ENCODE results near the gene TAF4.

DNA sequence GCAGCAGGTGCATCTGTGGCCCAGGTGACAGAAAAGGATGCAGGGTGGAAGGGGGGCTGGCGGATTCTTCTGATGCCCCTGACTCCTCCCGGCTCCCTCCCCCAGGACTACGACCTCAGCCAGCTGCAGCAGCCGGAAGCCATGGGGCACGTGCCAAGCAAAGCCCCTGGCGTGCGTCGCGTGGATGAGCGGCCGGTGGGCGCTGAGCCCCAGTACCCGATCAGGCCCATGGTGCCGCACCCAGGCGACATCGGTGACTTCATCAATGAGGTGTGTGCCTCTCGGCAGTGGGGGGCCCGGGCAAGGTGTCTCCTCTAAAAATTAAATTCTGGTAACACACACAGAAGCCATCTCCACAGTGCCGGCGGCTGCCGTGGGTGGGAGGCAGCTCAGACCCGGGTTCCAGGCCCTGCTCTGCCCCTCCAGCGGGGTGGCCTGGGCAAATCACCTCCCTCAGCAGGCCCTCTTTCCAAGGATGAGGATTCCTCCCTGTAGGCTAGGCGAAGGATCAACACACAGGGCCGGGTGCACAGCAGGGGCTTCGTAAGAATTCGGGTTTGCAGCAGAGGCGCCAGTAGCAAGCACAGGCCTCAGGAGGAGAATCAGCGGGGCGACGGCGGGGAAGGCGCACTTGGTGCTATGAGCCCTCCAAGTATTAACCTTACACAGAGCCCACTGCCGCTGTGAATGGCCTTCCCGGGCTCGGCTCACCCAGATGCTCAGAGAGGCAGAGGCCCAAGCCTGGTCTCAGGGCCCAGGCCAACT, 131.5 kb downstream of the TAF4 start:
- TF ChIP-seq POLR2AphosphoS5 (IDR thresholded peaks at IDR 0.05; ENCODE audit: insufficient read depth in 1 of 2, low read depth in 1 of 2) (no peak), POLR2A (IDR thresholded peaks at IDR 0.05) (no peak)
- TF ChIP-seq, protein P1, sequence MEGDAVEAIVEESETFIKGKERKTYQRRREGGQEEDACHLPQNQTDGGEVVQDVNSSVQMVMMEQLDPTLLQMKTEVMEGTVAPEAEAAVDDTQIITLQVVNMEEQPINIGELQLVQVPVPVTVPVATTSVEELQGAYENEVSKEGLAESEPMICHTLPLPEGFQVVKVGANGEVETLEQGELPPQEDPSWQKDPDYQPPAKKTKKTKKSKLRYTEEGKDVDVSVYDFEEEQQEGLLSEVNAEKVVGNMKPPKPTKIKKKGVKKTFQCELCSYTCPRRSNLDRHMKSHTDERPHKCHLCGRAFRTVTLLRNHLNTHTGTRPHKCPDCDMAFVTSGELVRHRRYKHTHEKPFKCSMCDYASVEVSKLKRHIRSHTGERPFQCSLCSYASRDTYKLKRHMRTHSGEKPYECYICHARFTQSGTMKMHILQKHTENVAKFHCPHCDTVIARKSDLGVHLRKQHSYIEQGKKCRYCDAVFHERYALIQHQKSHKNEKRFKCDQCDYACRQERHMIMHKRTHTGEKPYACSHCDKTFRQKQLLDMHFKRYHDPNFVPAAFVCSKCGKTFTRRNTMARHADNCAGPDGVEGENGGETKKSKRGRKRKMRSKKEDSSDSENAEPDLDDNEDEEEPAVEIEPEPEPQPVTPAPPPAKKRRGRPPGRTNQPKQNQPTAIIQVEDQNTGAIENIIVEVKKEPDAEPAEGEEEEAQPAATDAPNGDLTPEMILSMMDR (IDR thresholded peaks at IDR 0.05): no peak

All from vagina (tissue), 2 donors.